H9 (cell line): ENCODE data around the gene CD163L1. TPM values are rescaled to one million over a fixed set of nuclear protein-coding genes. Genes with fewer than 3 reads are reported as not detected.

Source experiments
- DNase-seq: peaks from one replicate; pipeline ENCODE4 v3.0.0-alpha.2; 2017
- H2AFZ ChIP-seq: one replicate; pipeline ENCODE4 v1.6.1; 2013; ENCODE audit warnings: mild to moderate bottlenecking, low read length, control low read depth, moderate library complexity
- H2AK5ac ChIP-seq: 2 replicates; pipeline ENCODE4 v1.6.1; 2013; ENCODE audit warnings: low read length, control low read depth, mixed read lengths; ENCODE audit not compliant: insufficient read length
- H2BK120ac ChIP-seq: one replicate; pipeline ENCODE4 v1.6.1; 2013; ENCODE audit warnings: low read depth, mild to moderate bottlenecking, low read length, control low read depth, inconsistent platforms; ENCODE audit not compliant: poor library complexity, severe bottlenecking
- H2BK12ac ChIP-seq: 2 replicates; pipeline ENCODE4 v1.6.1; 2013; ENCODE audit warnings: low read length, control low read depth, mixed read lengths, low read depth; ENCODE audit not compliant: insufficient read length
- H2BK15ac ChIP-seq: 2 replicates; pipeline ENCODE4 v1.6.1; 2013; ENCODE audit warnings: low read depth, low read length, control low read depth
- H2BK20ac ChIP-seq: one replicate; pipeline ENCODE4 v1.6.1; 2013; ENCODE audit warnings: low read depth, mild to moderate bottlenecking, low read length, control low read depth, inconsistent platforms; ENCODE audit not compliant: poor library complexity, severe bottlenecking
- H2BK5ac ChIP-seq: 2 replicates; pipeline ENCODE4 v1.6.1; 2013; ENCODE audit warnings: low read length, control low read depth, mixed read lengths; ENCODE audit not compliant: insufficient read length
- H3K14ac ChIP-seq: 2 replicates; pipeline ENCODE4 v1.6.1; 2013; ENCODE audit warnings: low read length, control low read depth; ENCODE audit not compliant: insufficient read depth
- H3K18ac ChIP-seq: 2 replicates; pipeline ENCODE4 v1.6.1; 2013; ENCODE audit warnings: low read depth, mild to moderate bottlenecking, mixed read lengths, low read length, control low read depth; ENCODE audit not compliant: insufficient read length
- H3K23ac ChIP-seq: 2 replicates; pipeline ENCODE4 v1.6.1; 2013; ENCODE audit warnings: low read length, control low read depth, mixed read lengths, low read depth; ENCODE audit not compliant: insufficient read length
- H3K23me2 ChIP-seq: 2 replicates; pipeline ENCODE4 v1.6.1; 2013; ENCODE audit warnings: low read depth, mild to moderate bottlenecking, mixed read lengths, low read length, control low read depth; ENCODE audit not compliant: insufficient read length, poor library complexity, severe bottlenecking
- H3K27ac ChIP-seq: 2 replicates; pipeline ENCODE4 v1.5.1; 2013; ENCODE audit warnings: low read length, control low read depth, mixed read lengths, low read depth; ENCODE audit not compliant: insufficient read length
- H3K27me3 ChIP-seq: 2 replicates; pipeline ENCODE4 v1.6.1; 2013; ENCODE audit warnings: low read length, control low read depth, inconsistent platforms; ENCODE audit not compliant: insufficient read depth
- H3K4ac ChIP-seq: 2 replicates; pipeline ENCODE4 v1.6.1; 2013; ENCODE audit warnings: low read depth, mild to moderate bottlenecking, control low read depth, inconsistent platforms, low read length, moderate library complexity
- H3K4me1 ChIP-seq: 2 replicates; pipeline ENCODE4 v1.6.1; 2013; ENCODE audit warnings: low read length, control low read depth, inconsistent platforms; ENCODE audit not compliant: insufficient read depth
- H3K4me2 ChIP-seq: 2 replicates; pipeline ENCODE4 v1.6.1; 2013; ENCODE audit warnings: low read length, control low read depth, mixed read lengths; ENCODE audit not compliant: insufficient read length, insufficient read depth
- H3K56ac ChIP-seq: 2 replicates; pipeline ENCODE4 v1.6.1; 2013; ENCODE audit warnings: low read depth, mild to moderate bottlenecking, mixed read lengths, low read length, control low read depth; ENCODE audit not compliant: insufficient read length
- H3K79me1 ChIP-seq: 2 replicates; pipeline ENCODE4 v1.6.1; 2013; ENCODE audit warnings: low read depth, mild to moderate bottlenecking, moderate library complexity, low read length, control low read depth, inconsistent platforms; ENCODE audit not compliant: insufficient read depth, poor library complexity, severe bottlenecking
- H3K79me2 ChIP-seq: 2 replicates; pipeline ENCODE4 v1.6.1; 2013; ENCODE audit warnings: low read length, control low read depth, inconsistent platforms; ENCODE audit not compliant: insufficient read depth
- H3K9ac ChIP-seq: 2 replicates; pipeline ENCODE4 v1.6.1; 2013; ENCODE audit warnings: low read length, control low read depth, mixed read lengths; ENCODE audit not compliant: insufficient read length; ENCODE audit errors: extremely low read depth
- H3K9me3 ChIP-seq: one replicate; pipeline ENCODE4 v1.6.1; 2013; ENCODE audit warnings: low read depth, low read length, inconsistent platforms; ENCODE audit not compliant: control insufficient read depth
- H3T11ph ChIP-seq: one replicate; pipeline ENCODE4 v1.6.1; 2013; ENCODE audit warnings: mild to moderate bottlenecking, low read length, control low read depth, inconsistent platforms
- H4K20me1 ChIP-seq: one replicate; pipeline ENCODE4 v1.6.1; 2013; ENCODE audit not compliant: control insufficient read depth, insufficient read length, insufficient read depth
- H4K5ac ChIP-seq: 2 replicates; pipeline ENCODE4 v1.6.1; 2013; ENCODE audit warnings: low read depth, mild to moderate bottlenecking, mixed read lengths, low read length, control low read depth; ENCODE audit not compliant: insufficient read length
- H4K8ac ChIP-seq: replicated peaks from 2 replicates; pipeline ENCODE4 v1.6.1; 2013; ENCODE audit warnings: low read length, control low read depth, mixed read lengths, low read depth; ENCODE audit not compliant: insufficient read length
- H4K91ac ChIP-seq: 2 replicates; pipeline ENCODE4 v1.6.1; 2013; ENCODE audit warnings: low read depth, mild to moderate bottlenecking, moderate library complexity, mixed read lengths, low read length, control low read depth; ENCODE audit not compliant: insufficient read length
- H3K27ac Mint-ChIP-seq, 3 experiments: 2 replicates in 2 of 3; 3 replicates in 1 of 3; pipeline ENCODE4 v1.8.0; 2020 to 2021; ENCODE audit warnings: mixed read lengths in 3 of 3, mild to moderate bottlenecking in 1 of 3, moderate library complexity in 1 of 3
- H3K27me3 Mint-ChIP-seq: 2 replicates; pipeline ENCODE4 v1.8.0; 2021; ENCODE audit warnings: low read depth, mild to moderate bottlenecking, moderate library complexity, mixed read lengths
- H3K36me3 Mint-ChIP-seq, 3 experiments: 2 replicates in 2 of 3; 3 replicates in 1 of 3; pipeline ENCODE4 v1.8.0; 2020 to 2021; ENCODE audit warnings: low read depth in 3 of 3, mixed read lengths in 3 of 3; ENCODE audit not compliant: insufficient read depth in 1 of 3
- H3K4me1 Mint-ChIP-seq, 2 experiments: 2 replicates each; pipeline ENCODE4 v1.8.0; 2020; ENCODE audit warnings: mixed read lengths in 2 of 2
- H3K4me3 Mint-ChIP-seq, 2 experiments: 2 replicates in 1 of 2; 3 replicates in 1 of 2; pipeline ENCODE4 v1.8.0; 2020 to 2021; ENCODE audit warnings: mild to moderate bottlenecking in 2 of 2, mixed read lengths in 2 of 2, moderate library complexity in 1 of 2
- H3K9me3 Mint-ChIP-seq, 2 experiments: 2 replicates in 1 of 2; 3 replicates in 1 of 2; pipeline ENCODE4 v1.8.0; 2020; ENCODE audit warnings: mild to moderate bottlenecking in 2 of 2, mixed read lengths in 2 of 2, moderate library complexity in 1 of 2
- CTCF ChIP-seq: fragments of 200-600 bp; sonication (generic); conservative IDR thresholded peaks from 3 replicates; pipeline ENCODE4 v1.8.0; 2021; ENCODE audit warnings: antibody characterized with exemption, mild to moderate bottlenecking
- WGBS: extraction: QIAGEN DNeasy Blood & Tissue Kit; methylation state at CpG from one replicate; pipeline ENCODE4 v1.1.7; 2013; ENCODE audit warnings: missing lambda C conversion rate, low lambda C conversion rate, mixed read lengths; ENCODE audit not compliant: insufficient read length; ENCODE audit errors: extremely low coverage; 5-methylcytosine and 5-hydroxymethylcytosine counted together
- total RNA-seq: library from RNA; stranded (reverse); gene quantifications from 2 replicates; pipeline ENCODE4 v1.2.1, GENCODE V29; 2021

Gene CD163L1
- total RNA-seq, 1 experiment from 2014 or later: 0.39 TPM

DNA sequence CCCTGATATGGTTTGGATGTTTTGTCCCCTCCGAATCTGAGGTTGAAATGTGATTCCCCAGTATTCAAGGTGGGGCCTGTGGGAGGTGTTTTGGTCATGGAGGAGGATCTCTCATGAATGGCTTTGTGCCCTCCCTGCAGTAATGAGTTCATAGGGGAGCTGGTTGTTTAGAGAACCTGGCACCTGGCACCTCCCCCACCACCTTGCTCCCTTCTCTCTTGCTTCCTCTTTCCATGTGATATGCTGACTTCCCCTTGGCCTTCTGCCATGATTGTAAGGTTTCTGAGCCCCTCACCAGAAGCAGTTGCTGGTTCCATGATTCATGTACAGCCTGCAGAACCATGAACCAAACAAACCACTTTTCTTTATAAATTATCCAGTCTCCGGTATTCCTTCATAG is 32.6 kb downstream of the CD163L1 start:
- H3K4me1 Mint-ChIP-seq: peaks cover 8 to 18% of the 10 kb centered on the region in 2 experiments
- Histone ChIP-seq H3T11ph (no peak overlapping the region), H3K14ac (no peak overlapping the region), H3K79me1 (no peaks in the 10 kb centered on the region), H3K4ac (no peak overlapping the region), H2BK15ac (no peak overlapping the region), H3K23me2 (no peaks in the 10 kb centered on the region), H2BK12ac (no peak overlapping the region), H4K20me1 (no peaks in the 10 kb centered on the region), H3K4me2 (no peak overlapping the region), H4K5ac (no peak overlapping the region), H3K79me2 (no peaks in the 10 kb centered on the region), H3K27me3 (no peaks in the 10 kb centered on the region), H4K8ac (no peak overlapping the region), H3K27ac (no peak overlapping the region), H3K4me1 (no peaks in the 10 kb centered on the region; the same call in 1 of the 2 replicates), H2BK120ac (no peak overlapping the region), H3K18ac (no peak overlapping the region), H2AK5ac (no peak overlapping the region), H2BK20ac (no peak overlapping the region), H3K9ac (no peak overlapping the region), H4K91ac (no peak overlapping the region), H3K56ac (no peak overlapping the region), H3K23ac (no peak overlapping the region), H3K9me3 (no peaks in the 10 kb centered on the region), H2BK5ac (no peak overlapping the region), H2AFZ (peak overlapping the region; percentile 43)
- no peaks in the 10 kb centered on the region for H3K9me3 Mint-ChIP-seq
- no peaks in the 10 kb centered on the region; a peak in 1 of 7 replicates for H3K36me3 Mint-ChIP-seq
- H3K27ac Mint-ChIP-seq: no peak overlapping the region
- no peak overlapping the region for H3K4me3 Mint-ChIP-seq
- peak; percentile 38 for DNase-seq
- H3K27me3 Mint-ChIP-seq: peaks cover 3% of the 10 kb centered on the region; the same call in 1 of the 2 replicates
- no CpG with 5 or more reads among the region's 2 CpGs for WGBS
- no peak for TF ChIP-seq CTCF
